Measurements from ENCODE around the gene POLR3H.
A peak's percentile ranks its signal among the peaks of the same experiment; 100 is the strongest.
"Not testable (repeated sequence)": the region's sequence is repeated elsewhere in the genome, so short reads cannot be mapped to it uniquely, and the experiment has no call there.

The POLR3H gene

GRCh38 chr22:41564563-41564962 is 20.3 kb upstream of the POLR3H start:
- no peak for DNase-seq (ENCODE audit: low read depth)

GRCh38 chr22:41563051-41563711 is 18.9 kb upstream of the POLR3H start:
- DNase-seq (ENCODE audit: low read depth), result peak; percentile 25

DNA sequence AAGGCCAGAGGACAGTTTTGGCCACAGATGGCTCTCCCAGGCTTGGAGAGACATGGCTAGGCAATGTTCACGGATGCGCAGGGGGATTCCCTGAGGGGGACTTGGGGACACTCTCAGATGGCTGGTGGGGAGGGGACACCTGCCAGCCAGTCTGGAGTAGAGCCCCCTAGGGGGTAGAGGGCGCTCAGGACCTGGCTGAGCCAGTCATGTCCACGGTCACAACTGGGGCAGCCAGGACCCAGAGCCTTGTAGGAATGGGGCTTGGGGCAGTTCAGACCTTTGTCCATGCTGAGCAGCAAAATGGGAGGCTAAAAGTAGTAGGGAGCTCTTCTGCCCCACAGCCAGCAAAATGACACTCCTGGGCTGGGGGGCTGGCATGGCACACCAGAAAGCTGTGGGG is 18.2 kb upstream of the POLR3H start:
- DNase-seq (ENCODE audit: low read depth), result no peak

DNA sequence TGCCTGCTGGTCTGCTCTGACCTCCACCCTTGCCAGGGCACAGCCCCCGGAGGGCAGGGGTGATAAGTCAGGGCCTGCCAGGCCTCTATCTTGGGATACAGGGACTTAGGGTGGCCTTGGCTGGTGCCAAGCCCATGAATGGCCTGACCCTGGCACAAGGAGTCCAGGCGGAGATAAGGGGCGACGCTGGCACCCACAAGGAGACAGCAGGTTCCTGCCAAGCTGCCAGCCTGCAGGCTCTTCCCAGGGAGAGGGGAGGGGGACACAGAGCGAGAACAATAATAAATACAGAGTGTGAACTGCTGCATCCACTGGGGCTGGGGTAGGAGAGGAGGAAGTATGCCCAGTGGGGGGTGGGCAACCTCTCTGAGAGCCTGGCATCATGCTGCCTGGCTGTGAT is 17.5 kb upstream of the POLR3H start:
- DNase-seq (ENCODE audit: low read depth), result no peak

DNA sequence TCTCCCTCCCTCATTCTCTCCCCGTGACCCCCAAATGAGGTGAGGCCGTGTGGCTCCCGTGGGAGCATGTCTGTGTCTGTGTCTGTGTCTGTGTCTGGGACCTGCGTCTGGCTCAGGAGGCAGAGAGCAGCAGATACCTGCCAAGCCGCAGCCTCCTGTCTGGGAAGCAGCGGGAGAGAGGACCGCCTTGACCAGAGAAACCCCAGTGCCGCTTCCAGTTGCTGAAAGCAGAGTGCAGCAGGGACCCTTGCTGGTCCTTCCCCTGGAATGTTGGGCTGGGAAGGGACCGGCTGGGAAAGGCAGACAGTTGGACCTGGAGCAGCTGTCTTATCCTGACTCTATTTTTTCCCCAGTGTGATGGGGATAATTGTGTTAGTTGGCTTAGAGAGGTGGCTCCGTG is 17.1 kb upstream of the POLR3H start:
- DNase-seq (ENCODE audit: low read depth), result no peak

GRCh38 chr22:41560095-41560471 is 15.8 kb upstream of the POLR3H start:
- no peak for DNase-seq (ENCODE audit: low read depth)

DNA sequence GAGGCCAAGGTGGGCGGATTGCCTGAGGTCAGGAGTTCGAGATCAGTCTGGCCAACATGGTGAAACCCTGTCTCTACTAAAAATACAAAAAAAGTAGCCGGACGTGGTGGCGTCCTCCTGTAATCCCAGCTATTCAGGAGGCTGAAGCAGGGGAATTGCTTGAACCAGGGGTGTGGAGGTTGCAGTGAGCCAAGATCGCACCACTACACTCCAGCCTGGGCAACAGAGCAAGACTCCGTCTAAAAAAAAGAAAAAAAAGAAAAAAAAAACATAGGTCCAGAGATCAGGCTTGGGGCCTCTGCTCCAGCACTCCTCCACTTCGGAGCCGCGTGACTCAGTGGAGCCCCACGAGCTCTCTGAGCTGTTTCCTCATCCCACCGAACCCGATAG is 14.0 kb upstream of the POLR3H start:
- not testable (repeated sequence) for DNase-seq (ENCODE audit: low read depth)

- no peak for DNase-seq (ENCODE audit: low read depth)
These were observed 13.4 kb upstream of the POLR3H start for GRCh38 chr22:41557401-41558240.

GRCh38 chr22:41556561-41556960 is 12.3 kb upstream of the POLR3H start:
- DNase-seq (ENCODE audit: low read depth), result no peak

DNA sequence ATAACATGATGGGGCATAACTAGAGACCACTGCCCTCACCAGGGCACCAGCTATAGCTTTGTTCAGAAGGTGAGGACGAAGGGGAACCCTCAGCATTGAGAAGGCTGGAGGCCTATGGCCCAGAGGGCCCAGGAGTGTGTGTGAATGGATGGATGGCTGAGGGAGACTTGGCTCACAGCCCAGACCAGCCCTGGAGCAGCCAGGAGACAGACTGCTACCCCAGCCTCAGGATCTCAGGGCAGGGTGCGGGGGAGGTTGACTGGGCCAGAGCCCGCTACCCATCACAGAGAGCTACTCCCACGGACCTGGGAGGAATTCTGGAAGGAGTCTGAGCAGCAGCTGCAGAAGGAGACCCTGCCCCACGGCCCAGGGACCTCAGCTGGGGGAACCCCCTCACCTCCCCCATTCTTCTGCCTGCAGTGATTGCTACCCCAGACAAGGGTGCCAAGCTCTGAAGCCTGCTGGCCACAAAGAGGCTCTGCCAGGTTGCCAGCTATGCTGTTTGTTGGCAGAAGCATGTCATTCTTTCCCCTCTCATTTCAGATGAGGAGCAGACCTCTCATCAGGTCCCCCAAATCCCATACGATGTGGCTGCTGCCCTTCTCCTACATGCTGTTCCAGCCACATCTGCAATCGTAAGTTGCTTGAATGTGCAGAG is 11.2 kb upstream of the POLR3H start:
- no peak for DNase-seq (ENCODE audit: low read depth)

- DNase-seq (ENCODE audit: low read depth), result no peak
These were observed 7.8 kb upstream of the POLR3H start for GRCh38 chr22:41551877-41552582.

DNA sequence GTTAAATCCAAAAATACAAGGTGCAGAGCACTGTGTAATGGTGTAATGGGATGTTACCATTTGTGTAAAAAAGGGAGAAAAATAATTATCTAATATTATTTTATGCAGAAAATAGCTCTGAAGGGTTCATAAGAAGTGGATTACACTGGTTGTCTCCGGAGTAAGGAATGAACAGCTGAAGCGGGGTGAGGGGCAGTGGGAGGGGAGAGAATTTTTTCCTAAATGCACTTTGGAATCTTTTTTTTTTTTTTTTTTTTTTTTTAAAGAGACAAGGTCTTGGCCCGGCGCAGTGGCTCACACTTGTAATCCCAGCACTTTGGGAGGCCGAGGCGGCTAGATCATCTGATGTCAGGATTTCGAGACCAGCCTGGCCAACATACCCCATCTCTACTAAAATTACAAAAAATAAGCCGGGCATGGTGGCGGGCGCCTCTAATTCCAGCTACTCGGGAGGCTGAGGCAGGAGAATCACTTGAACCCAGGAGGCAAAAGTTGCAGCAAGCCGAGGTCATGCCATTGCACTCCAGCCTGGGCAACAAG is 6.8 kb upstream of the POLR3H start:
- DNase-seq (ENCODE audit: low read depth), result no peak

GRCh38 chr22:41548830-41549211 is 4.6 kb upstream of the POLR3H start:
- no peak for DNase-seq (ENCODE audit: low read depth)

GRCh38 chr22:41544671-41545476 is 604 bp upstream of the POLR3H start:
- DNase-seq (ENCODE audit: low read depth), result no peak

- DNase-seq (ENCODE audit: low read depth), result no peak
These were observed 2.0 kb downstream of the POLR3H start for GRCh38 chr22:41542224-41542623.

DNA sequence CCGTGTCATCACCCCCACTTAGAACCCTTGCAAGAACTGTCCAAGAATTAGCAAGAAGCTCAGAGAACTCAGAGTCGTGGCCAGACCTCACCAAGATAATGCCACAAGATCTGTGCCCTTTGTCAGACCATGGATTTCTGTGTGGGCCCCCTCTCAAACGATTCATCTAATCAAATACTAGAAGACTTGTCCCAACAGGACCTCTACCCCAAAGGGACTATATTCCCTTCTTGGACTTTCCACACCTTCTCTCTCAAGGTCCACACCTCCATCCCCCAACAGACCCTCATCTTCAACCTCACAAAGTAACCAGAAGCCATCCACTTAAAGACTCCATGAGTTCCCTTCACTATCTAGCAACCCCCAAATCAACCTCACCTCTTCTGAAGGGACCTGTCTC is 2.8 kb downstream of the POLR3H start:
- no peak for DNase-seq (ENCODE audit: low read depth)

- DNase-seq (ENCODE audit: low read depth), result no peak
These were observed 3.9 kb downstream of the POLR3H start for GRCh38 chr22:41540365-41540764.

GRCh38 chr22:41540006-41540315 is 4.3 kb downstream of the POLR3H start:
- no peak for DNase-seq (ENCODE audit: low read depth)

DNA sequence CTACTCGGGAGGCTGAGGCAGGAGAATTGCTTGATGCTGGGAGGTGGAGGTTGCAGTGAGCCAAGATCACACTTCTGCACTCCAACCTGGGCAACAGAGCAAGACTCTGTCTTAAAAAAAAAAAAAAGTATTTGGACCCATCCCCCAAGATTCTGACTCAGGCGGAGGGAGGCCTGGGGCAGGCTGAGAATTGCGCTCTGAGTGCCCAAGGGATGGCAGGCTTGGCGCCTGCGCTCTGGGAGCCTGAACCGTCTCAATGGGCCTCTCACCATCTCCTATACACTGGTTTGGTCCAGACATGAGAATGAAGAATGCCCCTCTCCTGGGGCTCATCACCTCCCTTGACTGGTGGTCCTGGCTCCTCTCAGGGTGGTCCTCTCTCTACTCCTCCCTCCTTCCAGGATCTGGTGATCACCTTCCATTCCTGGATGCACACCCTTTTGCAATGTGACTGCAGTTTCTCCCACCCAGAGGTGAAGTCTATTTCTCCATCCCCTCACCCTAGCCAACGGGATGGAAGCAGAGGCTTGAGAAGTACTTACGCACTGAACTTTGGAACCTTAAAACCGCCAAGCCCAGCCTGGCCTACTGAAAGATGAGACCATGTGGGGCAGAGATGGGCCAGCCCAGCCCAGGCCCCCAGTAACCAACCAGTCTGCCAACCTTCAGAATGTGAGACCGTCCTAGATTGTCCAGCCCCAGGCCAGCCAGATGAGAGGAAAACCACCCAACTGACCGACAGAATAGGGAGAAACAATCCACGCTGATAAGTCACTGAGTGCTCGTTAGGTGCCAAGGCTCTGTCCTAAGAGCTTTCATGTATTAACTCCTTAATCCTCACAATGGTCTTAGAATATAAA is 4.9 kb downstream of the POLR3H start:
- DNase-seq (ENCODE audit: low read depth), result peak; percentile 9

DNA sequence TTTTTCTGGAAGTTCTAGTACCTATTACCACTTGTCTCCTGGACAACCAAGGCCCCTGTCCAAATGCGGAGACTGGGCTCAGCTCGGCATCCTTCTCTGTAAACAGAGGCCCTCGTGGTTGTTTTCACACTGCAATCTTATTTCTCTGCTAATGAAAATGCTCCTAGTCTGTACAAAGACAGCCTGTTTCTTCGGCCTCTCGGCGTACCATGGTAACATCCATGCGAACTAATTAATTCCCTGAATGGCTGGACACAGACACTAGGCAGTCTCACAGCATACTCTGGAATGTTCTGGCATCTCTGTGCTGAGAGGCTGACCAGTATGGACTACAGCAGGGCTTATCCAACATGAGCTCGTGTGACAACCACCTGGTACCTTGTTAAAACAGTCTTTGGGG is 5.7 kb downstream of the POLR3H start:
- DNase-seq (ENCODE audit: low read depth), result no peak

- no peak for DNase-seq (ENCODE audit: low read depth)
These were observed 7.1 kb downstream of the POLR3H start for GRCh38 chr22:41537203-41537602.

All from GM04503 (cell line).